HG03196 (cell line): ENCODE data around the gene IKBKG.
"Not testable (repeated sequence)": the region's sequence is repeated elsewhere in the genome, so short reads cannot be mapped to it uniquely, and the experiment has no call there.

Experiments
- ATAC-seq: cut with Tn5 transposase; IDR thresholded peaks from one replicate; pipeline ENCODE4 v1.9.1; 2021; ENCODE audit not compliant: unreplicated experiment

IKBKG gene, protein sequence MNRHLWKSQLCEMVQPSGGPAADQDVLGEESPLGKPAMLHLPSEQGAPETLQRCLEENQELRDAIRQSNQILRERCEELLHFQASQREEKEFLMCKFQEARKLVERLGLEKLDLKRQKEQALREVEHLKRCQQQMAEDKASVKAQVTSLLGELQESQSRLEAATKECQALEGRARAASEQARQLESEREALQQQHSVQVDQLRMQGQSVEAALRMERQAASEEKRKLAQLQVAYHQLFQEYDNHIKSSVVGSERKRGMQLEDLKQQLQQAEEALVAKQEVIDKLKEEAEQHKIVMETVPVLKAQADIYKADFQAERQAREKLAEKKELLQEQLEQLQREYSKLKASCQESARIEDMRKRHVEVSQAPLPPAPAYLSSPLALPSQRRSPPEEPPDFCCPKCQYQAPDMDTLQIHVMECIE

DNA sequence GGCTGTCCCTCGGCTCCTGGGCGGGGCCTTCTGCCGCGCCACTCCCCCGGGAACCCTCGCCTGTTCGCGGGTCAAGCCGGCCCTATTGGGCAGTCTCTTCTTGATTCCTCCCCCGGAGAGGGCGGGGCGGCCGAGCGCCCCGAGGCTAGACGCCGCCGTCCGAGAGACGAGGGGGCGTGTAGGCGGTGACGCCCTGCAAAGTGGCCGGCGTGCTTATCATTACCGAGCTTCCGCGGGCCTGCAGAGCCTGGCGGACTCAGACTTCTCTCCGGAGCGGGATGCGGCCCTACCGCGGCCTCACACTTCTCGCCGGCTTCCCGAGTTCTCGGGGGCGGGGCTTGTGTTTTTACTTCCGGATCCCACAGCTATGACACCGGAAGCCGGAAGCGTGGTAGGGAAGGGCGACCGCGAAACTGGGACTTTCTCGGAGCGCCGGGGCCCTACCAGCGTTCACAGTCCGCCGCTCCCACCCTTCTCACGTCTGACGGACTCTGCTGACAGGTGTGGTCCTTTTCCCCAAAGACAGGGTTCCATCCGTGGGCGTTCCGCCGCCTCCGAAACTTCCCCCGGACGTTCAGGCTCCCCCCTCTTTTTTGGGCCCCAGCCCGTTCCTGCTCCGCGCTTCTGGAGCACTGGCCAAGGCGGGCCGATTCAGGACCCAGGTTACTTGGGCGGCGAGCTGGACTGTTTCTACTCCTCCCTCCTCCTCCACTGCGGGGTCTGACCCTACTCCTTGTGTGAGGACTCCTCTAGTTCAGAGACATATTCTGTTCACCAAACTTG, at the start of gene IKBKG:
Gene IKBKG (plus strand): TSS at position 376 of the 783 bp plus-strand sequence. CDS start 4,383 bp downstream, outside the sequence.
- ATAC-seq: peak; percentile 77

DNA sequence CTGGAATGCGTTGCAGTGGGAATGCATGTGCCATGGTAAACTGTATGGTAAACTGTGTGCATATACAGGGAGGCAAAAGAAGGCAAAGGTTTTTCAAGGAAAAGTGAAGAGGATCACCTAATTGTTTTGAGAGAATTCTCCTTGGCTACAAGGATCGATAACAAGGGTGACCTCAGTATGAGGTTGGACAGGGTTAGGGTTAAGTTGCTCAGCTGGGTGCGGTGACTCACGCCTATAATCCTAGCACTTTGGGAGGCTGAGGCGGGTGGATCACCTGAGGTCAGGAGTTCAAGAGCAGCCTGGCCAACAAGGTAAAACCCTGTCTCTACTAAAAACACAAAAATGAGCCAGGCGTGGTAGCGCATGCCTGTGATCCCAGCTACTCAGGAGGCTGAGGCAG, 46.0 kb upstream of the IKBKG start:
- not testable (repeated sequence) for ATAC-seq

DNA sequence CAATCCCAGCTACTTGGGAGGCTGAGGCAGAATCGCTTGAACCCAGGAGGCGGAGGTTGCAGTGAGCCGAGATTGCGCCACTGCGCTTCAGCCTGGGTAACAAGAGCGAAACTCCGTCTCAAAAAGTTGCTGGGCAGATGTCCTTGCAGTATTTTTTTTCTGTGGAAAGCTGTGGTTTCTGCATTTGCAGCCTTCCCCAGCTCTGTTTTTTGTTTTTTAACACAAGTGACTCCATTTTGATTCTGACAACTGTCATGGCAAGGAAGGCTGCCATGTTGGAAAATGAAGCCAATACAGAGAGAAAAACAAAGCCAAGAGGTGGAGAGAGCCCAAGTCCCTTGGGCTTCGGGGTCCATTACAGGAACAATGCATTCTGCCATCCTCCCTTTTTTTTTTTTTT, 45.3 kb upstream of the IKBKG start:
- ATAC-seq: no peak

DNA sequence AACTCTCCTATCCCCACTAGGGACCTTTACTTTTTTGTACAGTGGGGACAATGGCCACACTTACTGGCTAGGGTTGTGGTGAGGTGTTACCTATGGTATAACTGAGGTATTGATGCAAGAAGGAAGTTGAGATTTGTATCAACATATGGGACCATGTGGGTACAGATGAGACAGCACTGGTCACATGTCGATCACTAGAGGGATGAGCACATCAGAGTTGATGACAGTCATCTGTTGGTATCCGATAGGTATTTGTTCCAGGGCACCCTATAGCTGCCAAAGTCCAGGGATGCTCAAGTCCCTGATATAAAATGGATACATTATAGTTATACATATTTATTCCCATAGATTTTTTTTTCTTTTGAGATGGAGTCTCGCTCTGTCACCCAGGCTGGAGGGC, 44.4 kb upstream of the IKBKG start:
- no peak for ATAC-seq

DNA sequence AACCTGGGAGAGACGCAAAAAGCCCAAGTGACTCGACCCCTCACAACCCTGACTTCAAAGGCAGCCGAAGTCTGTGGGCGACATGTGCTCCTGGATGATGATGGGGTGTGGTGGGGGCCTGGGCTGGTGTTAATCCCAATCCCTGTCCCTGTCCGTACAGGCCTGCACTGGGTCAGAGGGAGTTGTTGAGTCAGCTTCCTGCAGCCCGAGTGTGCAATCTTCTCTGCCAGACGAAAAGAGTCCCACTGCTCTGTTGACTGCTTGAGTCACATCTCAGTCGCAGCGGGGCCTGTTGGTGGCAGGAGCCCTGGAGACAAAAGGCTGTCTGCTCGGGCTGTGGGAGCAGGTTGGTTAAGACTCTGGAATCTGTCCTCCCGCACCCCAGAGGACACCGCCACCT, 41.7 kb upstream of the IKBKG start:
- no peak for ATAC-seq

DNA sequence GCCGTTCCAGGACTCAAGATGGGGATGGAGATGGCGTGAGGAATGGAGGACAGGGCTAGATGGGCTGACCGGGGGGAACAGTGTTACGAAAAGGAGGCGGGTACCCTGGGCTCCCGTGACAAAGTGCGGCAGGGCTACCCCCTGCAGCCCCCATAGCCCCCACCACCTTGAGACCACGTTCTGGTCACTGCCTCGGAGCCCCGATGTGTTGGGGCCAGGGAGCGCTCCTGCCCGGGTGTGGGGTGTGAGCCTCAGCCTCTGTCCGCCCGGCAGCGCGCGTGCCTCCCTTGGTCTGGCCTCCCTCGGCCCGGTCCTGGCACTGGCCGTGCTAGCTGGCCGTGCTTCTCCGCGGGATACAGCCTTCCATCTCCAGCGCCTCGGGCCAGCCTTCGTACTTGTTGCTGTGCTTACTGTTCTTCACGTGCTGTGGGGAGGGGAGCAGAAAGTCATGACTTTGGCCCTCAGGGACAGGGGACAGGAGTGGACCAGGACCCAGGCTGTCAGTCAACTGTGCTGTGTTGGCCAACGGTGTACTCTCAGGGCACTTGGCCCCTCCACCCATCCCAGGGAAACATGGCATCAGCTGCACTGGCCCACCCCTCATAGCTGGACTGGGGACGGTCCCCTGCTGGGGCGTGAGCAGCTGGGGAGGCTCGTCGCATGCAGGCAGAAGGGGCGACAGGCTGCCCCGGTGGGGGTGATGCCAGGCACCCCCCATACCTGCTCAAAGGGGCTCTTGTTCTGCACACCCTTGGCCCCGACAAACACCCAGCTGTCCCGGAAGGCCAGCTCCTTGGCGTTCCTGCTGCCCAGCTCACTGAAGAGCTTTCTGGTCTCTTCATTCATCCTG, 40.7 kb upstream of the IKBKG start:
- ATAC-seq: no peak

DNA sequence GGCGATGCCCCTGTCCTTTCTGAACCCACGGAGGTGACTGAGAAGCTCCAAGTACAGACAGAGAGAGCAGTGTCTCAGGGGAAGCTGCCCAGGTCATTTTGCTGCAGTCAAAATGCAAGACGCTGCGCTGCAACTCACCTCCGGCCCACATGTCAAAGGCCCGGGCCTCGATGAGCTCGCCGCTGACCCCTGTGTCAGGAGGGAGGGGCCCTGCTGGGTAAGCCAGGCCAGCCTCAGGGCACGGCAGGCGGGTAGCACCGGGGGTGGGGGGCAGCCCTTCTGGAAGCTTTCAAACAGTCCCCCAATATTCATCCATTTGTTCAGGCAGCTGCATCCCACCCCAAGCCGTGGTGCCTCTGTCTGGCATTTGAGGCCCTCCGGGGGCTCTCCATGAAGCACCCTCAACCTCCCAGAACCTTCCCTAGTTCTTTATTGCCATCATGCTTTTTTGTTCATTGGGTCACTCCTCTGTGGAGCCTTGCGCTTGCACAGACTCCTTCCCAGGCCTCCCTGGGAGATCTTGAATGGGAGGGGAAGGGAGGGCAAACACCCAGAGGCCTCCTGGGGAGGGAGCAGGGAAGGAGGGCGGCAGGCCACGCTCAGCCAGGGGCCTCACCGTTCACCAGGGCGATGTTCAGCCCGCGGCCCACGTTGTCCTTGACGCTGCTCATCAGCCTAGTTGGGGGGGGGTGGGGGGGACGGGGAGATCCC, 39.6 kb upstream of the IKBKG start:
- no peak for ATAC-seq

DNA sequence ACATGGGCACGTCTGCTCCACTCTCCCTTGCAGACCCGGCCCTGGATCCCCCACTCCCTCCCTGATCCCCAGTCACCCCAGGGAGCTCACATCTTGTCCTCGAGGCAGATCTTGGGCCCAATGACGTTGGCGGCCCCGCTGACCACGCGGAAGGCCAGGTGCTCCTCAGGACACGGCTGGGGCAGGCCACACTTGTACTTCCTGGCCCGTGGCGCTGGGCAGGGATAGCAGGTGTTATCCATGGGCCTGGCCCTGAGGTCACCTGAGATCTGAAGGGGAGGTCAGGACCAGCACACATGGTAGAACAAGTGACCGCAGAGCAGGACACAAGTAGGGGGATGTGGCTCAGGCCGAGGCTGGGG, 39.1 kb upstream of the IKBKG start:
- ATAC-seq: no peak

DNA sequence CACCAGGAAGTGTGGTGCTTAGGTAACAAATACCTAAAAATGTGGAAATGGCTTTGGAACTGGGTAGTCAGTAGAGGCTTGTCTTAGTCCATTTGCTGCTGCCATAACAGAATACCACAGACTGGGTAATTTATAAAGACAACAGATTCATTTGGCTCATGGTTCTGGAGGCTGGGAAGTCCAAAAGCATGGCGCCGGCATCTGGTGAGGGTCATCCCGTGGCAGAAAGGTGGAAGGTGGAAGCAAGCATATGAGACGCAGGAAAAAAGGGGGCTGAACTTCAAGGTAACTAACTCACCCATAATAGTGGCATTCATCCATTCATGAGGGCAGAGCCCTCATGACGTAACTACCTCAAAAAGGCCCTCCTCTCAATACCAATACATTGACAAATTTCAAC, 38.0 kb upstream of the IKBKG start:
- ATAC-seq: no peak

DNA sequence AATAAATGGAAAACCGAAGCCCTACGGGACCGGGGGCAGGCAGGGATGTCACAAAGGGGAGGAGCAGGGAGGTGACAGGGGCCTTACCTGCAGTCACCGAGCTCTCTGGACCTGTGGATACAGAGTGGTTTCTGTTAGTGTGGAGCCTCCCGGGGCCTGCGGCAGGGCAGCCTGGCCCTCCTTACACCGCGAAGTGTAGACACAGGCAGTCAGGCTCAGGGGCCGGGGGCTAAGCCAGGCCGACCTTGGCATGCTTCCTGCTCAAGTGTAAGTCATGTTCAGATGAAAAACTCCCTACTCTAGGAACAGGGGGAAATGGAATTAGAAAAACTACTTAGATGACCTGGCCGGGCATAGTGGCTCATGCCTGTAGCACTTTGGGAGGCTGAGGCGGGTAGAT, 35.7 kb upstream of the IKBKG start:
- ATAC-seq: no peak

DNA sequence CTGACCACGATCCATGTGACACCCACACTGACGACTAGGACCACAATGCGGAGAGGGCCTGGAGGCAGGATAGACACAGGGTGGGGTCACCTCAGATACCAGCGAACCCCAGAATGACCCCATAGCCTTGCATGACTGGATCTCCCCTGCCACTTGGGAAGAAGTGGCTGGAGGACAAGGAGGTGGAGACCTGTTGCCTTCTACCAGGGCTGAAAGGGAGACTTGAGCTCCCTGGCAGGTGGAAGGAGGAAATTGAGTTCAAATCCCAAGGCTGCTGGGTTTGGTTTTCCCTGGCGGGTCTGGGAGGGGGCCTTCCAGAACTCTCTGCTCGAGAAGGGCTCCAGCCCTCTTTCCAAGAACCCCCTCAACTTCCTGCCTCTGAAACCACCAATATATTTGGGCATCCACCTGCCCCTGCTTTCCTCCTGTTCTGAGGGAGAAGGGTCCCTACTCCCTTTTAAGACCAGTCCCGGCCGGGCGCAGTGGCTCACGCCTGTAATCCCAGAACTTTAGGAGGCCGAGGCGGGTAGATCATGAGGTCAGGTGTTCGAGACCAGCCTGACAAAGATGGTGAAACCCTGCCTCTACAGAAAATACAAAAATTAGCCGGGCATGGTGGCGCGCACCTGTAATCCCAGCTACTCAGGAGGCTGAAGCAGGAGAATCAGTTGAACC, 34.4 kb upstream of the IKBKG start:
- ATAC-seq: no peak

DNA sequence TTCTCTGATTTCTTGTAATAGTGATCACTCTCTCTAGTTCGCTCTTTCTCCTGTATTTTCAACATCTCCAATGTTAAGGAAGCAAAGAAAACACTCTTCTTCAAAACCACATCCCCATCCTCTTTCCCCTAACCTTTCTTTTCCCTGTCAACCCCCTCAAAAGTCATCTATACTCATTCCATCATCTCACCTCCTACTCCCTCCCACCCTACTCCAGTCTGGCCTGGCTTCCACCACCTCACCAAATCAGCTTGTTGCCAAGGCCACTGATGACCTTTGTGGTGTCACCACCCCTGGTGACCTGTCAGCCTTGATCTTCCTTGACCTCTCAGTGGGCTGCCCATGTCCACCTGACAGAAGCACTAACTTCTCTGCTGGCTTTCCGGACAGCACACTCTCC, 33.7 kb upstream of the IKBKG start:
- ATAC-seq: no peak

DNA sequence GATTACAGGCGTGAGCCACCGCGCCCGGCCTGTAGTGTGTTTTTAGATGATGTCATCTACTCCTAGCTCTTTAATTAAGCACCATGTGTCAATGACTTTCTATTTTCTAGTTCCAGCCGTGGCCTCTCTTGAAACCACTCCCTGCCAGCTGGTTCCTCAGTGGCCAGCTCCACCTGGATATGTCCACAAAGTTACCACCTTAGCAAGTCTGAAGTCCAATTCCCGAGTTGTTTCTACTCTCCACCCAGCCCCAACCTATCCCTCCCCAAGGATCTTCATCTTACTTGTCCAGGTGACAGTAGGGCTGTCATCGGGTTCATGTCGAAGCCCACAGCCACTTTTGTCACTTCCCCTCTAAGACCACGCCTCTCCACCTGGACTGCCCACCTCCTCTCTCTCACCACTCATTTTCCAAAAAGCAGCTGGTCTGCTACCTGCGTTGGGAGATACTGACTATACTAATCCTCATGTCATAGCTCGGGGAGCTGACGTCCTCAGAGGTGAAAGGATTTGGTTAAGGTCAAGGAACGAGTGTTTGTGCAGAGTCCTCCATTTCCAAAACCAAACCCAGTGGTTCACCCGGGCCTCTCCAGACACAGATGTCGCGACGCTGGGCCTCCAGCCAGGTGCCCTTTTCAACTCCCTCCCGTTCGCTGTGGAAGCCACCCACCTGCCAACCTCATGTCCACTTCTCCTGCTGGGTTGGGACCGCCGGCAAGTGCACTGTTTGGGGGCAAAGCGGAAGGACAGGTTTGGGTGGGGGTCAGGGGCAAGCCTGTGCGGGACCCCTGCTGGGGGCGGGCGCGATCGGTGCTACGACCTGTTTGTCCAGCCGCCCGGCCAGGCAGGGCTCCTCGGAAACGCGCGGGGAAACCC, 32.1 kb upstream of the IKBKG start:
- no peak for ATAC-seq

DNA sequence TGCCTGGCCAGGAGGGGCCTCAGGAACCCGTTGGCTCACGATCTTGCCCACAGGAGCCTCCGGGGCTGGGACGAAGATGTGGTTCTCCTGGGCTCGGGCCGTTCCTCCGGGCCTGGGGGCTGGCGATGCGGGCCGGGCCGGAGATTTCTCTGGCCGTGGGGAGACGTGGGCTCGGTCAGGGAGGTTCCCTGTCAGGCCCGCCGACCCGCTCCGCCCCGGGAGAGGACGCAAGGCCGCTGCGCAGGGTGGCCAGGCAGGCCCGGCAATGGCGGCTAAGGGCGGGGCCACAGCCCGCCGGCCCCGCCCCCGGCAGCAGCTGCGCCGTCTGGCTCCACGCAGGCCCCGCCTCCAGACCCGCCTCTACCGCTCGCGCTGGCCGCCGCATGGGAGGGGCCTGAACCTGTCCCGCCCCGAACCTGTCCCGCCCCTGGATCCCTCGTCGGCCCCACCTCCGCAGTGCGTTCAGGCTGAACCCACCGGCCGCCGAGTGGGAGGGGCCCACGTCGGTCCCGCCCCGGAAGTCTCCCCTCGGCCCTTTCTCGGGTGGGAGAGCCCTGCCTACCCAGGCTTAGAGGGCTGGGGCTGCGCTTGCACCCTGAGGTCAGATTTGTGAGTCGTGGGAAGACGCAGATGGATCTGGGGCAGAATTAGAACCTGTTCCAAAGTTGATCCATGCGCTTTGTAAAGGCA, 31.3 kb upstream of the IKBKG start, which contains the start of gene FAM3A:
Gene FAM3A (minus strand): TSS at position 267 of the 690 bp plus-strand sequence. CDS start 460 bp downstream, outside the sequence.
- ATAC-seq: peak; percentile 94

DNA sequence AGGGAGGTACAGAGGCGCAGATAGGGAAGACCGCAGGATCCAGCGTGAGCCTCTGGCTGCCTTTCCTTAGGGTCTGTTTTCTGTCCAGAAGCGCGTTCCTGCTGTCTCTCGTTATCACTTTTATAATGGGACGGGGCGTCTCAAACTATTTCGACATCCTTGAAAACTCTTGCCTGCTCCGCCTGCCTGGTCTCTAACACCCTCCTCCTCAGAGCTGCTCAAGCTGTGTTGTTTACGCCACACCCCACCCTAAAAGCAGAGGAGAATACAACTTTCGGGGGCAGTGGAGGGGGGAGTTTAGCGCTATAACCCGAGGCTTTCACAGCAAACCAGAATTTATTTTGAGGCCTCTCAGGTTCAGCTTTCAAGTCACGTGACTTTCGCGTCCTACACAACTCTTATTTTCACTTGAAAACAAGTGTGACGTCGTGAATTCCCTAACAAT, 30.7 kb upstream of the IKBKG start:
- ATAC-seq: no peak

DNA sequence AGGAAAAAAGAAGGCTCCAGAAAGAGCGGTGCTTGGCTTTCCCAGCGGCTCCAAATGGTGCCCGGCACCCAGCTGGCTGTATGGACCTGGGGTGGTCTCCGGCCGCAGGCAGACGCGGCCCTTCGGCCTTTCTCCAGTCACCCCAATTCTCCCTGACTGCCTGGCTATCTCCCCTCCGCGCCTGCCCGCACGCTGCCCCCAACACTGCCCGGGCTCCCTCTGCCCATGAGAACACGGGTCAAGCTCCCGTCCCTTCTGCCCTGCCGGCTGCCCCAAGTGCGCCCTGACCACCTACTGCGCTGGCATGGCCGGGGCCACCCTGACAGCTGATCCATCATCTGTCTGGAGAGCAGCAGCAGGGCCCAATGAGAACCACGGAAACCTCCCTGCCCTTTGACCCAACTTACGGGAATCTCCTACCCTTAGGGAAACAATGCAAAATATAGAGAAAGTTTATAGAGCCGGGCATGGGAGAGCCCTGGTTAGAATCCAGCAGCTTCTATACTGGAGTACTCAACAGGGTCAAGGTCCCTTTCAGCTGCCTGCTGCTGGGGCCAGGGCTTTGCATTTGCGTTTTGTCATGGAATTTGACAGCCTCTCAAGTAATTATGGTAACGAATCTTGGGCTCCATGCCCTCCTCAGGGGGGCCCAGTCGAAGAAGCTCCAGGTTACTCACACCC, 30.2 kb upstream of the IKBKG start:
- ATAC-seq: no peak

DNA sequence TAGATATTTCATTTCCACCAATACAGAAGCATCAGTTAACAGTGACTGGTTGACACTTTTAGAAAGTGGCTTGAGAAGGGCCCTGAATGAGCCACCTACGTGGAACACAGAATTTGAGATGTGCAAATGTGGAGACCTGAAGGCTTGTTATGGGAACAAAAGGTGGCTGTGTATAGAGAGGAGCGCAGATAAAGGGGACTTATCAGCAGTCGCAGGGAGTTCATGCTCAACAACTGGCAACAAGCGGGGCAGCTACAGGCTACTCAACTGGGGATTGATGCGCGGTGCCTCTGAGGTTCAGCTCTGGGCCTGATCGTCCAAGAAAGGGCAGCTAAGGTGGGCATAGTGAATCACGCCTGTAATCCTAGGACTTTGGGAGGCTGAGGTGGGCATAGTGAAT, 28.0 kb upstream of the IKBKG start:
- ATAC-seq: no peak
